ENCODE measurements around the gene CXCR4. TPM values are rescaled to one million over a fixed set of nuclear protein-coding genes. Genes with fewer than 3 reads are reported as not detected.
A peak's percentile ranks its signal among the peaks of the same experiment; 100 is the strongest.

The CXCR4 gene
- total and polyA plus RNA-seq, 12 donors = 1.5 to 24.0 (median 4.4) TPM

DNA sequence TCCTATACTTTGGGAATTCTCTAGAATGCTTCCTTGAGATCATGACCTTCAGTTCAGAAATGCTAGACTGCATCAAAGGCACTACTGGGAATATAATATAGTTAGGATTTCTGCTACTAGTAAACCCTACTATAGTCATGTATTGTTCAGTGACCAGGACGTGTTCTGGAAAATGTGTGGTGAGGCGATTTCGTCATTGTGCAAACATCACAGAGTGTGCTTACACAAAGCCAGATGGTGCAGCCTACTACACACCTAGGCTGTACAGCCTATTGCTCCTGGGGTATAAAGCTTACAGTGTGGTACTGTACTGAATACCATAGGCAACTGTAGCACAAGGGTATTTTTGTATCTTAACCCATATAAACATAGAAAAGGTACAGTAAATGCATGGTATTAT lies 13.0 kb downstream of the CXCR4 start:
- peaks cover 0 to 7% (median 0%) of the 10 kb centered on the region in 9 donors for H3K4me1 ChIP-seq
- TF ChIP-seq, protein P1, sequence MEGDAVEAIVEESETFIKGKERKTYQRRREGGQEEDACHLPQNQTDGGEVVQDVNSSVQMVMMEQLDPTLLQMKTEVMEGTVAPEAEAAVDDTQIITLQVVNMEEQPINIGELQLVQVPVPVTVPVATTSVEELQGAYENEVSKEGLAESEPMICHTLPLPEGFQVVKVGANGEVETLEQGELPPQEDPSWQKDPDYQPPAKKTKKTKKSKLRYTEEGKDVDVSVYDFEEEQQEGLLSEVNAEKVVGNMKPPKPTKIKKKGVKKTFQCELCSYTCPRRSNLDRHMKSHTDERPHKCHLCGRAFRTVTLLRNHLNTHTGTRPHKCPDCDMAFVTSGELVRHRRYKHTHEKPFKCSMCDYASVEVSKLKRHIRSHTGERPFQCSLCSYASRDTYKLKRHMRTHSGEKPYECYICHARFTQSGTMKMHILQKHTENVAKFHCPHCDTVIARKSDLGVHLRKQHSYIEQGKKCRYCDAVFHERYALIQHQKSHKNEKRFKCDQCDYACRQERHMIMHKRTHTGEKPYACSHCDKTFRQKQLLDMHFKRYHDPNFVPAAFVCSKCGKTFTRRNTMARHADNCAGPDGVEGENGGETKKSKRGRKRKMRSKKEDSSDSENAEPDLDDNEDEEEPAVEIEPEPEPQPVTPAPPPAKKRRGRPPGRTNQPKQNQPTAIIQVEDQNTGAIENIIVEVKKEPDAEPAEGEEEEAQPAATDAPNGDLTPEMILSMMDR (IDR thresholded peaks at IDR 0.05) = no peak
- intact Hi-C loops (cut with DNase I) = loop anchor here in 1 of 10 donors (10.0 kb wide), 1 partner anchor 90 kb away; no protein-coding TSS in a partner anchor
- no peak overlapping the region for H3K4me3 ChIP-seq
- no peaks in the 10 kb centered on the region for H3K9me3 ChIP-seq
- no peaks in the 10 kb centered on the region for H3K36me3 ChIP-seq
- no peak overlapping the region for H3K27ac ChIP-seq
- no peaks in the 10 kb centered on the region for H3K27me3 ChIP-seq
- ATAC-seq (no peak), DNase-seq (no peak)
- 94% methylated on average over 3 of the region's 3 CpGs for WGBS, 2 donors

DNA sequence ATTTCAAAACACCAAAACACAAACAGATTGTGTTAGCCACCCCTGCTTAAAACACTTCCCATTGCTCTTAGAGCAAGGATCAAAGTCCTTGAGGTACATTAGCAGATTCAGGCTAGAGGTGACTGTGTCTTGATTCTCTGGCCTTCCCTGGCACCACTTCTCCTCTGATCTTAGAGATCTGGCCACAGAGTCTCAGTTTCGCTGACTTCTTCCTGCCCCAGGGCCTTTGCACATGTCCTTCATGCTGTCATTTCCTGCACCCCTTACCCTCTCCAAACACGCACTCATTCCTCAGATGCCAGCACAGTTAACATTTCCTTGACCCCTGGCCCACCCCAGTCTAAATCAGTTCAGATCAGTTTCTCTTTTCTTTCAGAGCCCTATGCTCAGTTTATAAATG lies 16.9 kb downstream of the CXCR4 start:
- 97 to 98% methylated on average over 2 of the region's 2 CpGs for WGBS, 2 donors
- Histone ChIP-seq H3K36me3 (no peaks in the 10 kb centered on the region), H3K4me3 (no peak overlapping the region), H3K4me1 (peaks cover 0 to 6% (median 0%) of the 10 kb centered on the region in 9 donors), H3K27me3 (no peaks in the 10 kb centered on the region), H3K9me3 (no peaks in the 10 kb centered on the region), H3K27ac (no peak overlapping the region)
- TF ChIP-seq, protein P1 (IDR thresholded peaks at IDR 0.05) = no peak
- intact Hi-C loops (cut with DNase I) = loop anchor here in 1 of 10 donors (10.0 kb wide), 1 partner anchor 86 kb away; no protein-coding TSS in a partner anchor
- DNase-seq (no peak), ATAC-seq (no peak)

DNA sequence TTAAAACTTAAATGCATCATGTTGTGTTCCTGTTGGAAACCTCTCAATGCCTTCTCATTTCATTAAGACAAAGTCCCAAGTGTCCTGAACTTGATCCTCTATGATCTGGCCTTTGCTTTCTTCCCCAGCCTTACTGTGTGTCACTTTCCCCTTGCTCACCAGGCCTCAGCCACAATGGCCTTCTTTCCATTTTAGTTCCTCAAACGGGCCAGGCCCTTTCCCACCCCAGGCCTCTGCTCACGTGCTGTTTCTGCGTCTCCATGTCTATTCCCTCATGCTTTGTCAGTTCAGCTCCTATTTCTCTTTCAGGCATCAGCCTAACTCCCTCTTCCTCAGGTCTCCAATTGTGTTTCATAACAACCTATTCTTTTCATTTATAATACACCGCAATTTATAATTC lies 19.5 kb downstream of the CXCR4 start:
- Histone ChIP-seq H3K4me1 (peaks cover 0 to 6% (median 0%) of the 10 kb centered on the region in 9 donors), H3K9me3 (no peaks in the 10 kb centered on the region), H3K36me3 (no peaks in the 10 kb centered on the region), H3K4me3 (no peak overlapping the region), H3K27ac (no peak overlapping the region), H3K27me3 (peaks cover 0 to 3% (median 0%) of the 10 kb centered on the region in 7 donors)
- DNase-seq = peak; percentile 16 to 26
- intact Hi-C loops (cut with DNase I) = no loop called here
- TF ChIP-seq, protein P1 (IDR thresholded peaks at IDR 0.05) = no peak
- WGBS, 2 donors = 78 to 88% methylated on average over 4 of the region's 4 CpGs
- ATAC-seq = peak in 3 of 8 donors; percentile 12 to 38 (median 29)

DNA sequence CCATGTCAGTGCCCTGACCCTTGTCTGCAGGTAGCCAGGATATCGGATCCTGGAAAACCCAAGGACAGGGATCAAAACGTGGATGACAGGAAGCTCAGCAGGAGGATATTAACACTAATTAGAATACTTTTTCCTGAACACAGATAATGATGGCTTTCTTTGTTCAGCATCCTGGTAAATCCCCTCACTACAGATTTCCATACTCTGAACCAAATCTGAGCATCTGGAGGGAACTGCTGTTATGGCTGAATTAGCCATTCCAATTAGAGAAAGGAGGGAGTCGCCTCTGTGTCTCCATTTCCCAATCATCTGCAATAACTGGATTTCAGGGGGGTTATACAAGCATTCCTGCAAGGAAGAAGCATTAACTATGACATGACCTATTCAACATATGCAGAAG lies 24.4 kb downstream of the CXCR4 start:
- H3K9me3 ChIP-seq = no peaks in the 10 kb centered on the region
- DNase-seq (no peak), ATAC-seq (no peak)
- peaks cover 0 to 5% (median 0%) of the 10 kb centered on the region in 9 donors for H3K4me1 ChIP-seq
- H3K36me3 ChIP-seq = no peaks in the 10 kb centered on the region
- intact Hi-C loops (cut with DNase I) = no loop called here
- TF ChIP-seq, protein P1 (IDR thresholded peaks at IDR 0.05) = no peak
- 52 to 56% methylated on average over 3 of the region's 3 CpGs for WGBS, 2 donors
- H3K4me3 ChIP-seq = no peak overlapping the region
- H3K27me3 ChIP-seq = peaks cover 0 to 3% (median 0%) of the 10 kb centered on the region in 7 donors
- H3K27ac ChIP-seq = no peak overlapping the region

All from heart right ventricle (tissue), 16 donors.